HPDE6-E6E7 (cell line): ENCODE results near the gene NIPAL1.
"Not testable (repeated sequence)": the region's sequence is repeated elsewhere in the genome, so short reads cannot be mapped to it uniquely, and the experiment has no call there.

Experiments
- DNase-seq: peaks from one replicate; pipeline ENCODE4 v3.0.0; 2011; ENCODE audit warnings: missing footprints; ENCODE audit errors: extremely low spot score

NIPAL1 gene

GRCh38 chr4:48016141-48017107 is at the start of gene NIPAL1, which contains the start of gene CNGA1:
NIPAL1 (plus strand) TSS chr4:48016772; CDS start chr4:48016840, 68 bp downstream.
CNGA1 (minus strand) TSS chr4:48016681; CDS start chr4:47952689, 63,992 bp downstream.
- peak; percentile 90 for DNase-seq

GRCh38 chr4:47968847-47969246 is 47.7 kb upstream of the NIPAL1 start:
- no peak for DNase-seq

GRCh38 chr4:47972181-47972580 is 44.4 kb upstream of the NIPAL1 start:
- DNase-seq: no peak

- DNase-seq: no peak
Measured at GRCh38 chr4:47972721-47973120, 43.9 kb upstream of the NIPAL1 start.

- no peak for DNase-seq
Measured at GRCh38 chr4:47974566-47974965, 42.0 kb upstream of the NIPAL1 start.

- no peak for DNase-seq
Measured at GRCh38 chr4:47990145-47990544, 26.4 kb upstream of the NIPAL1 start.

- not testable (repeated sequence) for DNase-seq
Measured at GRCh38 chr4:47992475-47992874, 24.1 kb upstream of the NIPAL1 start.

- no peak for DNase-seq
Measured at GRCh38 chr4:47996021-47996420, 20.6 kb upstream of the NIPAL1 start.

- no peak for DNase-seq
Measured at GRCh38 chr4:48002267-48002666, 14.3 kb upstream of the NIPAL1 start.

GRCh38 chr4:48003568-48003967 is 13.0 kb upstream of the NIPAL1 start:
- DNase-seq: not testable (repeated sequence)

GRCh38 chr4:48005781-48006180 is 10.8 kb upstream of the NIPAL1 start:
- DNase-seq: no peak

- DNase-seq: no peak
Measured at GRCh38 chr4:48008021-48008596, 8.5 kb upstream of the NIPAL1 start.

- DNase-seq: not testable (repeated sequence)
Measured at GRCh38 chr4:48010906-48011305, 5.7 kb upstream of the NIPAL1 start.

- DNase-seq: no peak
Measured at GRCh38 chr4:48011722-48012121, 4.8 kb upstream of the NIPAL1 start.

GRCh38 chr4:48012824-48013223 is 3.7 kb upstream of the NIPAL1 start:
- no peak for DNase-seq

- peak; percentile 31 for DNase-seq
Measured at GRCh38 chr4:48015216-48015615, 1.4 kb upstream of the NIPAL1 start.

GRCh38 chr4:48015678-48016077 is 894 bp upstream of the NIPAL1 start:
- no peak for DNase-seq

- peak; percentile 80 for DNase-seq
Measured at GRCh38 chr4:48017108-48017571, 568 bp downstream of the NIPAL1 start.

GRCh38 chr4:48018112-48018511 is 1.5 kb downstream of the NIPAL1 start:
- no peak for DNase-seq

GRCh38 chr4:48021100-48021499 is 4.5 kb downstream of the NIPAL1 start:
- no peak for DNase-seq

GRCh38 chr4:48022192-48022799 is 5.7 kb downstream of the NIPAL1 start:
- DNase-seq: no peak

- no peak for DNase-seq
Measured at GRCh38 chr4:48024522-48024921, 8.0 kb downstream of the NIPAL1 start.
